C4-2B (cell line): Measurements from ENCODE around the gene SH3GL1.
"Not testable (repeated sequence)": the region's sequence is repeated elsewhere in the genome, so short reads cannot be mapped to it uniquely, and the experiment has no call there.

Source experiments
- H3K27ac ChIP-seq: fragments of 450-650 bp; 2 replicates; pipeline ENCODE4 v1.5.1; 2017
- ZFX ChIP-seq: fragments of 450-650 bp; IDR thresholded peaks from 2 replicates; pipeline ENCODE4 v1.6.1; 2017
- TF ChIP-seq, protein P1 (sequence below): fragments of 450-650 bp; conservative IDR thresholded peaks from 2 replicates; pipeline ENCODE4 v1.5.1; 2017; ENCODE audit warnings: mild to moderate bottlenecking

The SH3GL1 gene

DNA sequence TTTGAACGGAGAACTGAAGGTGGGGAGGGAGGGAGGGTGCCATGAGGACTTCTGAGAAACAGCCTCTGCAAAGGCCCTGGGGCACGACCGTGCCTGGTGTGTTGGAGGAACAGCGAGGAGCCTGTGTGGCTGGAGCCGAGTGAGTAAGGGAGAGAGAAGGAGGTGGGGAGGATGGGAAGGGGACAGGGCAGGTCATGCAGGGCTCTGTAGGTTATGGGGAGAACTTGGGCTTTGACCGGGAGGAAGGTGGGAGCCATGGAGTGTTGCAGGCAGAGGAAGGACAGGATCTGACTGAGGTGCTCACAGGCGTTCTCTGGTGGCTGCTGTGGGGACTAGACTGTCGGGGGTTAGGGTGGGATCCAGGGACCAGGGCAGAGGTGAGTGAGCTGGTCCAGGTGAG is 50.2 kb downstream of the SH3GL1 start:
- H3K27ac ChIP-seq, result no peak overlapping the region
- TF ChIP-seq, protein P1, sequence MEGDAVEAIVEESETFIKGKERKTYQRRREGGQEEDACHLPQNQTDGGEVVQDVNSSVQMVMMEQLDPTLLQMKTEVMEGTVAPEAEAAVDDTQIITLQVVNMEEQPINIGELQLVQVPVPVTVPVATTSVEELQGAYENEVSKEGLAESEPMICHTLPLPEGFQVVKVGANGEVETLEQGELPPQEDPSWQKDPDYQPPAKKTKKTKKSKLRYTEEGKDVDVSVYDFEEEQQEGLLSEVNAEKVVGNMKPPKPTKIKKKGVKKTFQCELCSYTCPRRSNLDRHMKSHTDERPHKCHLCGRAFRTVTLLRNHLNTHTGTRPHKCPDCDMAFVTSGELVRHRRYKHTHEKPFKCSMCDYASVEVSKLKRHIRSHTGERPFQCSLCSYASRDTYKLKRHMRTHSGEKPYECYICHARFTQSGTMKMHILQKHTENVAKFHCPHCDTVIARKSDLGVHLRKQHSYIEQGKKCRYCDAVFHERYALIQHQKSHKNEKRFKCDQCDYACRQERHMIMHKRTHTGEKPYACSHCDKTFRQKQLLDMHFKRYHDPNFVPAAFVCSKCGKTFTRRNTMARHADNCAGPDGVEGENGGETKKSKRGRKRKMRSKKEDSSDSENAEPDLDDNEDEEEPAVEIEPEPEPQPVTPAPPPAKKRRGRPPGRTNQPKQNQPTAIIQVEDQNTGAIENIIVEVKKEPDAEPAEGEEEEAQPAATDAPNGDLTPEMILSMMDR, result no peak
- TF ChIP-seq ZFX, result no peak

DNA sequence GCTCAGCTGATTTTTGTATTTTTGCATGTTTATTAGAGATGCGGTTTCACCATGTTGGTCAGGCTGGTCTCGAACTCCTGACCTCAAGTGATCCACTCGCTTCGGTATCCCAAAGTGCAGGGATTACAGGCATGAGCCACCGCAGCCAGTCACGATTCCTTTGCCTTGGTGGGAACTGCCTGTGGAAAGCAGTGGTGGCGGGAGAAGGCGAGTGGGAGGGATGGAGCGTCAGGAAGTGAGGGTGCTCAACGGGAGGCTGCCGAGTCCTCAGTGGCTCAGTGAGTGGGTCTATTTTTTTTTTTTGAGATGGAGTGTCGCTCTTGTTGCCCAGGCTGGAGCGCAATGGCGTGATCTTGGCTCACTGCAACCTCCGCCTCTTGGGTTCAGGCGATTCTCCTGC is 51.1 kb downstream of the SH3GL1 start:
- not testable (repeated sequence) for H3K27ac ChIP-seq

DNA sequence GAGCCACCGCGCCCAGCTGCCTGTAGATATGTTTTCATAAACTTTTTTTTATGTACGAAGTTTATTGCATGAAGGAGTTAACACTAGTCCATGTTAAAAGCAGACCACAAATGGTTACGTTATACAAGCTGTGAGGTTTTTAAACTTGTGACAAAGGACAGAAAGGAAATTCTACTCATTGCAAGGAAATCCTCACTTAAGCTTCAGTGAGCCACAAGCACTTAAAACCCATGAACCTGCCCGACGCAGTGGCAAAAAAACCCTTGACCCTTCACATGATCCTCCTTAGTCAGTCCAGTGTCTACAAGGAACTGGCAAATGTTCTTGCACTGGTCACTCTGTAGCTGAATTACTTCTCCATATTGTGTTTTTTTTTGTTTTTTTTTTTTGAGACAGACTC is 52.8 kb downstream of the SH3GL1 start:
- H3K27ac ChIP-seq, result no peak overlapping the region
- no peak for TF ChIP-seq ZFX
- TF ChIP-seq, protein P1, result no peak

DNA sequence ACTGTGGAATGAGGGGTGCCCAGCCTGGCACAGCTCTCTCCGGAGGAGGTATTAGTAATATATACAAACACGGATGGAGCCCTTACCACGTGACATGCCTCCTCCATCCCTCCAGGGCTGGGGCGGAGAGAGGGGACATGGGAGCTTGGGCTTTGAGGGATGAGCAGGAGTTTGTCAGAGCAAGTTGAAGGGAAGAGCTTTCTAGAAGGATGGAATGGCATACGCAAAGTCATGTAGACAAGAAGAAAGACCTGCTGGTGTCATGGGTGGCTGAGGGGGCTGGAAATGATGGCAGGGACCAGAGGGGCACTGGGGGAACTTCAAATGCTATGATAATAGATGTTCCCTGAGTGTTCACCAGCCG is 54.3 kb downstream of the SH3GL1 start:
- no peak for TF ChIP-seq ZFX
- no peak overlapping the region for H3K27ac ChIP-seq

DNA sequence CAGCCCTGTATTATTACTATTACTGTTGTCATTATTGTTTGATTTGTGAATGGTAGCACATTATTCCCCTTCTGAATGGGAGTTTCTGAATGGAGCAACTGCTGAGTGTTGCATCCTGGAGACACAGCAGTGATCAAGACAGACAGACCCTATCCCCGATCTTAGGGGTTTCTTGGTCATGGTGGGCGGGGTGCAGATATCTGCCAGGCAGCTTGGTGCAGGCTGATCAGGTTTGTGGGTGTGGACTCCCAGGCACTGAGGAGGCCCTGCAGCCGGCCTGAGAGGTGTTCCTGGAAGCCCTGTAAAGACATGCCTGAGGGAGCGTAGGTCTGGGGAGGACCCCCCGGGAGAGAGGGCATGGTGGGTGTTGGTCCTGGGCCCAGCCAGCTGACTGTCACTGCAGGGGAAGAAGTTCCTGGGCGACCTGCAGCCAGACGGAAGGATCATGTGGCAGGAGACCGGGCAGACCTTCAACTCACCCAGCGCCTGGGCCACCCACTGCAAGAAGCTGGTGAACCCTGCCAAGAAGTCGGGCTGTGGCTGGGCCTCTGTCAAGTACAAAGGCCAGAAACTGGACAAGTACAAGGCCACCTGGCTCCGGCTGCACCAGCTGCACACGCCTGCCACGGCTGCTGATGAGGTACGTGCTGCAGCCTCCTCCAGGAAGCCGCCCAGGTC is 54.9 kb downstream of the SH3GL1 start:
- TF ChIP-seq, protein P1, result no peak
- TF ChIP-seq ZFX, result no peak
- H3K27ac ChIP-seq, result no peak overlapping the region

DNA sequence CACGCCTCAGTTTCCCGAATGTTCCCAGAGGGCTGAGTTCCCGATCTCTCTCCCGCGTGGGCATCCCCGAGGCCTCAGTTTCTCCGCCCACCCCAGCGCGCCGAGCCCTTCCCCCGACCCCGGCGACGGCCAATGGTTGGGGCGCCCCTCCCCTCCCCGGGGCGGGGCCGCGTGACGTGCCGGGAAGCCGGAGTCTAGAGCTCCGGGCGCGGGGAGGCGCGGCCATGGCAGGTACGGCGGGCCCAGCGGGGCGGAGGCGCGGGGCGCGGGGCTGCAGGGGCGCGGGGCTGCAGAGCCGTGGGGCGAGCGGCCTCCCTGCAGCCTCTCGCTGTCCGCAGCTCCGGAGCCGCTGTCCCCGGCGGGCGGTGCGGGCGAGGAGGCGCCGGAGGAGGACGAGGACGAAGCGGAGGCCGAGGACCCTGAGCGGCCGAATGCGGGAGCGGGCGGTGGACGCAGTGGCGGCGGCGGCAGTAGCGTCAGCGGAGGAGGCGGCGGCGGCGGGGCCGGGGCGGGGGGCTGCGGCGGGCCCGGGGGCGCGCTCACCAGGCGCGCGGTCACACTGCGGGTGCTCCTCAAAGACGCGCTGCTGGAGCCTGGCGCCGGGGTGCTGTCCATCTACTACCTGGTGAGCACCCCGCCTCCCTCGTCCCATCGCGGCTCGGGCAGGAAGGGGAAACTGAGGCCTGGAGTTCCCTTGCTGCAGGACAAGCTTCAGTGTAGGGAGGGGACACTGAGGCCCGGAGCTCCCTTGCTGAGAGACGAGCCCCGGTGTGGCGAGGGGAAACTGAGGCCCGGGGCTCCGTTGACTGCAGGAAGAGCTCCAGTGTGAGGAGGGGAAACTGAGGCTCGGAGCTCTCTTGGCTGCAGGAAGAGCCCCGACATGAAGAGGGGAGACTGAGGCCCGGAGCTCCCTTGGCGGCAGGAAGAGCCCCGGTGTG is 56.7 kb downstream of the SH3GL1 start, which contains the start of gene MPND:
Gene MPND (plus strand): TSS at position 193 of the 938 bp plus-strand sequence. CDS start 32 bp downstream, at position 225.
- peak within 1 kb of the TSS; percentile 76 for H3K27ac ChIP-seq
- TF ChIP-seq, protein P1, result no peak
- peak; percentile 62; the same call in 1 of the 2 replicates for TF ChIP-seq ZFX

DNA sequence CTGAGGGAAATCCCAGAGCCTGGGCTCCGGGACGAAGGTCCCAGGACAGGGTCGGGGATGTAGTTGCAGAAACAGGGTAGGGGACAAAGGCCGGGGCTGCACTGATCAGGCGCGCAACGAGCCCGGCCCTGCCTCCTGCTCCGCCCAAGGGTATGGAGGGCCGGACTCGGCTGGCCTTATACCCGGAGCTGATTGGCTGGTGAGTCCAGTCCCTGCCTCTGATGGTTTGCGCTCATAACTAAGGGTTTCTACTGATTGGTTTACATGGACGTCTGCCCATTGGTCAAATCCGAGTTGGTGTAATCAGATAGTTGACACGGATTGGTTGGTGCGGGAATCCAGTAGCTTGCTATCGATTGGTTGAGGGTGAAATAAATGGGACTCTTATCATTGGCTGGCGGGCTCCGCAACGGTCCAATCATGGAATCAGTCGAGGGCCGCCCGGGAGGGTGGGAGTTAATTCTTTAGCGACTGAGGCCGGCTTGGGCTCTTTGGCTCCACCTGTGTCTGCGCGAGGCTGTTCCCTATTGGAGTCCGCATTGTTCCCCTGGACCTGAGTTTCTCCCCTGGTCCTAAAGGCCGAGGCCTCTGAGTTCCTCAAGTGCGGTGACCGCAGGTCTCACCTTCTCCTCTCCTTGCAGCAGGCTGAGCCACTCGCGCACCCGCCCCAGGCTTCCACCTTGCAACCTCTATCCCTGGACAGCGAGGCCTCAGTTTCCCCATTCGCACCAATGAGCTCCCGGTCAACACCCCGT is 57.6 kb downstream of the SH3GL1 start:
- H3K27ac ChIP-seq, result peak overlapping the region; percentile 76
- TF ChIP-seq, protein P1, result no peak
- no peak for TF ChIP-seq ZFX

DNA sequence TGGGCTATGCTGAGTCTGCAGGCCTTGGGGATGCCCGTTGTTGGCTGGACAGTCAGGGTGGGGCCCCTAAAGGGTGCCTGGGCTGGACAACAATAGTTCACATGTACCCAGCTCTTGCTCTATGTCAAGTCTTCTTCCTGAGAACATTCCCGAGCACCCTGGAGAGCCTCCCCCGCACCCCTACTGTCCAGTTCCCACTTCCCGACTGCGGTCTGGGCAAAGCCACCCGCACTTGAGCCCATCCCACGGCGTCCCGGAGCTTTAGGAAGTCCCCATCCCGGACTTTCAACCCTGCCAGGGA is 58.1 kb downstream of the SH3GL1 start:
- H3K27ac ChIP-seq, result peak overlapping the region; percentile 76
- no peak for TF ChIP-seq ZFX
- TF ChIP-seq, protein P1, result no peak
